Upper lobe of right lung (tissue), 1 donor: ENCODE data around the gene IGSF11. TPM values are rescaled to one million over a fixed set of nuclear protein-coding genes. Genes with fewer than 3 reads are reported as not detected.

ENCODE experiments used
- ATAC-seq: fragments of 200-7000 bp; cut with Tn5 transposase; one replicate; pipeline ENCODE4 v1.9.1; 2020; ENCODE audit warnings: mild to moderate bottlenecking, moderate library complexity
- DNase-seq: peaks from one replicate; pipeline ENCODE4 v3.0.0-alpha.2; 2020
- H3K27ac ChIP-seq: fragments of 200-600 bp; one replicate; pipeline ENCODE4 v1.8.0; 2022
- H3K27me3 ChIP-seq: fragments of 200-600 bp; one replicate; pipeline ENCODE4 v1.8.0; 2022; ENCODE audit warnings: mild to moderate bottlenecking
- H3K36me3 ChIP-seq: fragments of 200-600 bp; one replicate; pipeline ENCODE4 v1.8.0; 2022
- H3K4me1 ChIP-seq: fragments of 200-600 bp; one replicate; pipeline ENCODE4 v1.8.0; 2022
- H3K4me3 ChIP-seq: fragments of 200-600 bp; one replicate; pipeline ENCODE4 v1.8.0; 2022; ENCODE audit warnings: mild to moderate bottlenecking
- H3K9me3 ChIP-seq: fragments of 200-600 bp; one replicate; pipeline ENCODE4 v1.8.0; 2022
- intact Hi-C: fragments of 100-400 bp; cut with DNase I; formaldehyde crosslinking; loops from one replicate; pipeline ENCODE4 v1.11.0; 2022
- total RNA-seq: library from RNA; stranded (reverse); fragmentation: NEBNext Ultra II Directional; extraction: Animal tissue kit (Norgen Biotek cat#: 25700); gene quantifications from one replicate; pipeline ENCODE4 v1.2.1, GENCODE V29; 2021
- TF ChIP-seq, protein P1 (sequence below): fragments of 200-600 bp; IDR thresholded peaks from one replicate; pipeline ENCODE4 v1.8.0; 2022; ENCODE audit warnings: antibody characterized with exemption
- donor health status: DM: no; HTN: yes; CAD: no; lungs with severe emphysema.

The IGSF11 gene
- total RNA-seq, 1 donor from 2014 or later, result 0.46 TPM

DNA sequence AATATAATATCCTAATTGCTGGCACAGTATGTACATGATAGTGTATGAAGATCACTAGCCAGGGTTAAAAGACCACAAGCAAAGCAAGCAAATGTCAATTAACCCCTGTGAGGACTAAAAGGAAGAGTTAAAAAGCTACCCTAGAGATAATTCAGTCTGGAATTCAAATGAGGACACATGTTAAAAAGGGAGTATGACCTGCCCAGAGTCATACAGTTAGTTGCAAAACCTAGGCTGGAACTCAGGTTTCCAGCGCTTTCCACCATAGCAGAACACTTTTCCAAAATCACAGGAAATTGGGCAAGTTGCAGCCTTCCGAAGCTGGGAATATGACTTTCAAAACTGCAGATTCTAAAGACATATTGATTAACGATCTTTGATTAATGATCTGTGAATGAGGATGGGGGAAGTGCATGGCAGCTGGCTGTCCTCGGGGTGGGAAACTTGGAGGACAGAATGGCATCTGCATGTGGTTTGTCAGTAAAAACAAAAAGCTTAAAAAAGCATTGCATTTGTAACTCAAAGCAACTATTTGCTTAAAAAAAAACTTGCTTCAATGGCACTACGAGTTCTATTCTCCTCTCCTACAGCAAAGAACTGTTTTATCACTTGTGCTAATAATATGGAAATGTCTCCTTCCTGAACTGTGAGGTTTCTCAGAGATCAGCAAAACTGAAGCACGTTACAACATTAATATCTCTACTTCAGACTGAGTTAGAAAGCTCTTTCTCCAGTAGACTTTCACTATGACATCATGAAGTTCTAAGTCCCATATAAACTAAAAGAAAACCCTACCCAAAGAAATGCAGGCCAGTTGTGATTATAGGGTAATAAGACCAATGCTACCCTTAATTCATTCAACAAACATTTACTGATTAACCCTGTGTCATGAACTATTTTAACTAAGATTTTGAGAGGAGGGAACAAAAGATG, 46.2 kb downstream of the IGSF11 start:
- H3K9me3 ChIP-seq, result no peaks in the 10 kb centered on the region
- H3K27me3 ChIP-seq, result no peaks in the 10 kb centered on the region
- no peak for ATAC-seq
- no peaks in the 10 kb centered on the region for H3K4me1 ChIP-seq
- H3K36me3 ChIP-seq, result no peaks in the 10 kb centered on the region
- no peak overlapping the region for H3K27ac ChIP-seq
- DNase-seq, result no peak
- intact Hi-C loops, result no loop called here
- no peak overlapping the region for H3K4me3 ChIP-seq
- TF ChIP-seq, protein P1, sequence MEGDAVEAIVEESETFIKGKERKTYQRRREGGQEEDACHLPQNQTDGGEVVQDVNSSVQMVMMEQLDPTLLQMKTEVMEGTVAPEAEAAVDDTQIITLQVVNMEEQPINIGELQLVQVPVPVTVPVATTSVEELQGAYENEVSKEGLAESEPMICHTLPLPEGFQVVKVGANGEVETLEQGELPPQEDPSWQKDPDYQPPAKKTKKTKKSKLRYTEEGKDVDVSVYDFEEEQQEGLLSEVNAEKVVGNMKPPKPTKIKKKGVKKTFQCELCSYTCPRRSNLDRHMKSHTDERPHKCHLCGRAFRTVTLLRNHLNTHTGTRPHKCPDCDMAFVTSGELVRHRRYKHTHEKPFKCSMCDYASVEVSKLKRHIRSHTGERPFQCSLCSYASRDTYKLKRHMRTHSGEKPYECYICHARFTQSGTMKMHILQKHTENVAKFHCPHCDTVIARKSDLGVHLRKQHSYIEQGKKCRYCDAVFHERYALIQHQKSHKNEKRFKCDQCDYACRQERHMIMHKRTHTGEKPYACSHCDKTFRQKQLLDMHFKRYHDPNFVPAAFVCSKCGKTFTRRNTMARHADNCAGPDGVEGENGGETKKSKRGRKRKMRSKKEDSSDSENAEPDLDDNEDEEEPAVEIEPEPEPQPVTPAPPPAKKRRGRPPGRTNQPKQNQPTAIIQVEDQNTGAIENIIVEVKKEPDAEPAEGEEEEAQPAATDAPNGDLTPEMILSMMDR, result no peak

DNA sequence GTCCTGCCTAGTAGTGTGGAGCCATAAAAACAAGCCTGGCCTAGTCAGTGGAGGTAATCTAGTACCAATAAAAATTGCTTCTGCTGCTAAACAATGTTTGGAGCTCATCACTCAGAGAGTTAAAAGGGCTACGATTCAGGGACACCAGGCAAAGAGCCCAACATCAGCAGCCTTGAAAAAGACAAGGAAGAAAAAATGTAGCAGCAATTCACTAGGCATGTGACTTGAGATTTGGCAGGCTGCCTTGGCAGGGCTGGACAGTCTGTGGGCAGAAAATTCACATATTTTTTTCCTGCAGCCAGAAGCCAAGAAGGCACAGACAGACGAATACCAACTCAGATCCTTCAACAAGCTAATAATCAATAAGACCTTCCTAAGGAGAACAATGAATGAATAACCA, 47.2 kb downstream of the IGSF11 start:
- Histone ChIP-seq H3K27ac (no peak overlapping the region), H3K9me3 (no peaks in the 10 kb centered on the region), H3K27me3 (no peaks in the 10 kb centered on the region), H3K4me1 (no peaks in the 10 kb centered on the region), H3K4me3 (no peak overlapping the region), H3K36me3 (no peaks in the 10 kb centered on the region)
- TF ChIP-seq, protein P1, result no peak
- intact Hi-C loops, result no loop called here
- ATAC-seq, result no peak
- DNase-seq, result no peak

DNA sequence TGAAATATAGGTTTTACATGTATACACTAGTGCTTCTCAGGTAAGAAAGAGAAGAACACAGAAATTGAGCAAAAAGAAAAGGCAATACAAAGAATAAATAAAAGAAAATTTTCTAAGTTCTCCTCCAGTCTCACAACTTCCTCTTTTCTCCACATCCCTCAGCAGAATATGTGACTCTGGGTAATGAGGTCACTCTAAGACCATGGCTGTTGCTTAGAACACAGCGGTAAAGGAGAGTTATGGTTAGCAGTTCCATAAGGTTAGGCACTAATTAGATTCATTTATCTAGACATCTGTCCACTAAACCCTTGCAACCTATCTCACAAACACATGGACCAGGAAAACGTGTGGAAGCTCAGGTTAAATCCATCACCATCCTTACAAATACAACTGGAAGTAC, 47.9 kb downstream of the IGSF11 start:
- TF ChIP-seq, protein P1, result no peak
- Histone ChIP-seq H3K4me1 (no peaks in the 10 kb centered on the region), H3K4me3 (no peak overlapping the region), H3K36me3 (no peaks in the 10 kb centered on the region), H3K27ac (no peak overlapping the region), H3K9me3 (no peaks in the 10 kb centered on the region), H3K27me3 (no peaks in the 10 kb centered on the region)
- intact Hi-C loops, result no loop called here
- DNase-seq, result no peak
- ATAC-seq, result no peak

DNA sequence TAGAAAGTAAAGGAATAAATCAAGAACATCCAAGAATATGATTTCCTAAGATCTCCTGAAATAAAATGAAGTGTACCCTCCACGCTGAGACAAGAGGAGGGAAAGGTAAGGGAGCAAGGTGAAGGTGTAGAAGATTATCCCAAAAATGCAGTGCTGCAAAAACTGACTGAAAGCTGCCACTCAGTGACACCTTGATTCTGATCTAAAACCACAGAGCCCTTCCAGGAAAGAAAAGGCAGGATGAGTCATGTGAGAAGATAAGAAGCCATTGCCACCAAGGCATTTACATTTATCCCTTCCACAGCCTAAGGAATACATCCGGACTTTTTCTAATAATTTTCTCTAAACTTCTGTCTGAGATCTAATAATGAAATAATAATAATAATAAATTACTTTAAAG, 49.9 kb downstream of the IGSF11 start:
- Histone ChIP-seq H3K4me3 (no peak overlapping the region), H3K9me3 (no peaks in the 10 kb centered on the region), H3K36me3 (no peaks in the 10 kb centered on the region), H3K27me3 (no peaks in the 10 kb centered on the region), H3K4me1 (no peaks in the 10 kb centered on the region), H3K27ac (no peak overlapping the region)
- no peak for DNase-seq
- intact Hi-C loops, result no loop called here
- TF ChIP-seq, protein P1, result no peak
- ATAC-seq, result no peak

DNA sequence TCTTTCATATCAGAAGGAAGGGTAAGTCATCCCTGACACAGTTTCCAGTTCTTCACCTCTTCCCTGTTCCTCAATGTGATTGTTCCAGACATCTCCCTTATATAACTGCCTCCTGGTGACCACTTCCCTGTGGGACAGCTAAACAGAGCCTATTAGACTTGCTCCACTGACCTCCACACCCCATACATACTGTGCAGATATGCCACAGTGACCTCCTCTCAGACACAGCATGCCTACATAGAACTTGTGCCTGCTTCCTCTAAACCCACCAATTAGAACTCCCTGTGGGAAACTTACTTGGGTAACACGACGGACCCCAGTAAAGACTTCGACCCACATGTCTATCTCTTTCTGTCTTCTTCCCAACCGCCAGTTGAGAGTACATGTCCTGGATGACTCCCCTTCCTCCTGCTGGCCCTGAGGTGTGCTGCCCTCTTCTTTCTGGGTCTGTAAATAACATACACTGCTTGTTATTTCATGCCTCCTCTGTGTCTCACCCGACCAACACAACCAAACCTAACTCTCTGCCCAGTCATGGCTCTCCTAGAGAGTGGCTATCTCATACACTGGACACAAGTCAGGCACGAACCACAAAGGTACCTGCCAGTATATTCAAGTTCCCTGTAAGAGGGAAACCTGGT, 53.0 kb downstream of the IGSF11 start:
- Histone ChIP-seq H3K9me3 (no peaks in the 10 kb centered on the region), H3K27ac (no peak overlapping the region), H3K27me3 (no peaks in the 10 kb centered on the region), H3K36me3 (no peaks in the 10 kb centered on the region), H3K4me1 (no peaks in the 10 kb centered on the region), H3K4me3 (no peak overlapping the region)
- intact Hi-C loops, result no loop called here
- ATAC-seq (no peak), DNase-seq (no peak)
- TF ChIP-seq, protein P1, result no peak
